Trophoblast cell (in vitro differentiated cells and primary cell): ENCODE results near the gene CCDC28B.
A peak's percentile ranks its signal among the peaks of the same experiment; 100 is the strongest.

Experiments used
- DNase-seq, 2 donors: peaks; one replicate each; pipeline ENCODE4 v3.0.0-alpha.2; 2016
- H2AFZ ChIP-seq: 2 replicates; pipeline ENCODE4 v1.6.1; 2013; ENCODE audit warnings: low read length, moderate library complexity, mild to moderate bottlenecking; ENCODE audit not compliant: insufficient read depth, poor library complexity
- H2AK5ac ChIP-seq: 2 replicates; pipeline ENCODE4 v1.6.1; 2013; ENCODE audit warnings: mild to moderate bottlenecking, low read length
- H2BK120ac ChIP-seq: 2 replicates; pipeline ENCODE4 v1.6.1; 2013; ENCODE audit warnings: low read length, mild to moderate bottlenecking, moderate library complexity; ENCODE audit not compliant: insufficient read depth, poor library complexity
- H2BK12ac ChIP-seq: 2 replicates; pipeline ENCODE4 v1.6.1; 2013; ENCODE audit warnings: mild to moderate bottlenecking, low read length, moderate library complexity
- H2BK5ac ChIP-seq: 2 replicates; pipeline ENCODE4 v1.6.1; 2013; ENCODE audit warnings: low read length, low read depth, moderate library complexity, mild to moderate bottlenecking; ENCODE audit not compliant: poor library complexity
- H3K14ac ChIP-seq: 2 replicates; pipeline ENCODE4 v1.6.1; 2013; ENCODE audit warnings: mild to moderate bottlenecking, low read length
- H3K18ac ChIP-seq: 2 replicates; pipeline ENCODE4 v1.6.1; 2013; ENCODE audit warnings: mild to moderate bottlenecking, low read length
- H3K23ac ChIP-seq: 2 replicates; pipeline ENCODE4 v1.6.1; 2013; ENCODE audit warnings: low read length
- H3K27ac ChIP-seq: 2 replicates; pipeline ENCODE4 v1.5.1; 2013; ENCODE audit warnings: low read depth, mild to moderate bottlenecking, inconsistent platforms, low read length, moderate library complexity
- H3K27me3 ChIP-seq: 2 replicates; pipeline ENCODE4 v1.6.1; 2013; ENCODE audit warnings: inconsistent platforms, mild to moderate bottlenecking, low read length, moderate library complexity; ENCODE audit not compliant: insufficient read depth
- H3K36me3 ChIP-seq, 2 experiments: 1 replicate in 1 of 2; 2 replicates in 1 of 2; pipeline ENCODE4 v1.6.1; 2013; ENCODE audit warnings: low read length in 2 of 2, mild to moderate bottlenecking in 2 of 2, moderate library complexity in 1 of 2; ENCODE audit not compliant: insufficient read depth in 2 of 2, control insufficient read depth in 1 of 2
- H3K4ac ChIP-seq: 2 replicates; pipeline ENCODE4 v1.6.1; 2013; ENCODE audit warnings: low read depth, mild to moderate bottlenecking, low read length, moderate library complexity
- H3K4me1 ChIP-seq, 2 experiments: 1 replicate in 1 of 2; 2 replicates in 1 of 2; pipeline ENCODE4 v1.6.1; 2013; ENCODE audit warnings: low read length in 2 of 2, mild to moderate bottlenecking in 2 of 2, moderate library complexity in 1 of 2; ENCODE audit not compliant: insufficient read depth in 2 of 2, control insufficient read depth in 1 of 2
- H3K4me2 ChIP-seq: 2 replicates; pipeline ENCODE4 v1.6.1; 2013; ENCODE audit warnings: inconsistent platforms, mild to moderate bottlenecking, low read length, moderate library complexity
- H3K4me3 ChIP-seq: 2 replicates; pipeline ENCODE4 v1.5.1; 2013; ENCODE audit warnings: mild to moderate bottlenecking, low read depth, low read length, inconsistent platforms
- H3K79me1 ChIP-seq: one replicate; pipeline ENCODE4 v1.6.1; 2013; ENCODE audit warnings: low read length
- H3K79me2 ChIP-seq: 2 replicates; pipeline ENCODE4 v1.6.1; 2013; ENCODE audit warnings: low read length, mild to moderate bottlenecking; ENCODE audit not compliant: control insufficient read depth, insufficient read depth, poor library complexity
- H3K9ac ChIP-seq: 2 replicates; pipeline ENCODE4 v1.6.1; 2013; ENCODE audit warnings: mild to moderate bottlenecking, low read length
- H3K9me3 ChIP-seq: 2 replicates; pipeline ENCODE4 v1.6.1; 2013; ENCODE audit warnings: low read depth, mild to moderate bottlenecking, control low read depth, inconsistent platforms, low read length; ENCODE audit not compliant: insufficient read depth
- H4K12ac ChIP-seq: 2 replicates; pipeline ENCODE4 v1.6.1; 2013; ENCODE audit warnings: low read depth, mild to moderate bottlenecking, low read length, moderate library complexity
- H4K8ac ChIP-seq: 2 replicates; pipeline ENCODE4 v1.6.1; 2013; ENCODE audit warnings: low read depth, mild to moderate bottlenecking, low read length, moderate library complexity
- H4K91ac ChIP-seq: one replicate; pipeline ENCODE4 v1.6.1; 2013; ENCODE audit warnings: low read depth, mild to moderate bottlenecking, low read length, moderate library complexity
- WGBS: extraction: QIAGEN DNeasy Blood & Tissue Kit; methylation state at CpG from one replicate; pipeline ENCODE4 v1.1.7; 2013; ENCODE audit warnings: missing lambda C conversion rate; ENCODE audit not compliant: insufficient read length, insufficient coverage; ENCODE audit errors: extremely low coverage; 5-methylcytosine and 5-hydroxymethylcytosine counted together

CCDC28B gene

GRCh38 chr1:32224285-32224684 lies 23.9 kb downstream of the CCDC28B start:
- Histone ChIP-seq H3K79me2 (peaks cover 11% of the 10 kb centered on the region), H4K91ac (no peak overlapping the region), H2AK5ac (no peak overlapping the region), H2BK12ac (no peak overlapping the region), H3K18ac (no peak overlapping the region), H3K79me1 (peaks cover 9% of the 10 kb centered on the region), H3K23ac (no peak overlapping the region), H4K8ac (no peak overlapping the region), H3K9ac (no peak overlapping the region), H3K27me3 (no peaks in the 10 kb centered on the region), H3K4me3 (no peak overlapping the region), H2BK5ac (no peak overlapping the region), H3K14ac (no peak overlapping the region), H2AFZ (no peak overlapping the region), H3K4me1 (peaks cover 7% of the 10 kb centered on the region in 2 experiments), H3K4ac (no peak overlapping the region), H3K36me3 (peaks cover 40 to 45% of the 10 kb centered on the region in 2 experiments), H2BK120ac (no peak overlapping the region), H4K12ac (no peak overlapping the region), H3K4me2 (no peak overlapping the region), H3K9me3 (peaks cover 1% of the 10 kb centered on the region), H3K27ac (no peak overlapping the region)
- DNase-seq: no peak
- no CpG with 5 or more reads among the region's 4 CpGs for WGBS

GRCh38 chr1:32228771-32229170 lies 28.4 kb downstream of the CCDC28B start:
- Histone ChIP-seq H3K14ac (no peak overlapping the region), H2AK5ac (no peak overlapping the region), H3K23ac (no peak overlapping the region), H3K9ac (no peak overlapping the region), H2BK120ac (no peak overlapping the region), H2BK12ac (no peak overlapping the region), H3K9me3 (peaks cover 1% of the 10 kb centered on the region), H4K91ac (no peak overlapping the region), H4K8ac (no peak overlapping the region), H3K4me2 (no peak overlapping the region), H3K4me3 (no peak overlapping the region), H3K4ac (no peak overlapping the region), H3K4me1 (no peaks in the 10 kb centered on the region), H3K27ac (no peak overlapping the region), H3K27me3 (no peaks in the 10 kb centered on the region), H3K79me1 (no peaks in the 10 kb centered on the region), H2BK5ac (no peak overlapping the region), H4K12ac (no peak overlapping the region), H3K79me2 (no peaks in the 10 kb centered on the region), H3K18ac (no peak overlapping the region), H2AFZ (no peak overlapping the region), H3K36me3 (peaks cover 47 to 62% of the 10 kb centered on the region in 2 experiments)
- DNase-seq: peak; percentile 70 to 81
- no CpG with 5 or more reads among the region's 3 CpGs for WGBS

- Histone ChIP-seq H3K79me2 (no peaks in the 10 kb centered on the region), H3K36me3 (peaks cover 25 to 46% of the 10 kb centered on the region in 2 experiments), H3K23ac (no peak overlapping the region), H2AK5ac (no peak overlapping the region), H4K91ac (no peak overlapping the region), H3K4me3 (no peak overlapping the region), H3K4me2 (no peak overlapping the region), H3K4me1 (peaks cover 0 to 3% of the 10 kb centered on the region in 2 experiments), H3K27ac (no peak overlapping the region), H3K9me3 (no peaks in the 10 kb centered on the region), H3K18ac (no peak overlapping the region), H2AFZ (no peak overlapping the region), H3K79me1 (no peaks in the 10 kb centered on the region), H4K12ac (no peak overlapping the region), H3K14ac (no peak overlapping the region), H2BK12ac (no peak overlapping the region), H3K27me3 (no peaks in the 10 kb centered on the region), H4K8ac (no peak overlapping the region), H2BK5ac (no peak overlapping the region), H3K9ac (no peak overlapping the region), H3K4ac (no peak overlapping the region), H2BK120ac (no peak overlapping the region)
- DNase-seq: no peak
- WGBS: no CpG with 5 or more reads among the region's 5 CpGs
Observed at GRCh38 chr1:32231843-32232432, 31.5 kb downstream of the CCDC28B start.

DNA sequence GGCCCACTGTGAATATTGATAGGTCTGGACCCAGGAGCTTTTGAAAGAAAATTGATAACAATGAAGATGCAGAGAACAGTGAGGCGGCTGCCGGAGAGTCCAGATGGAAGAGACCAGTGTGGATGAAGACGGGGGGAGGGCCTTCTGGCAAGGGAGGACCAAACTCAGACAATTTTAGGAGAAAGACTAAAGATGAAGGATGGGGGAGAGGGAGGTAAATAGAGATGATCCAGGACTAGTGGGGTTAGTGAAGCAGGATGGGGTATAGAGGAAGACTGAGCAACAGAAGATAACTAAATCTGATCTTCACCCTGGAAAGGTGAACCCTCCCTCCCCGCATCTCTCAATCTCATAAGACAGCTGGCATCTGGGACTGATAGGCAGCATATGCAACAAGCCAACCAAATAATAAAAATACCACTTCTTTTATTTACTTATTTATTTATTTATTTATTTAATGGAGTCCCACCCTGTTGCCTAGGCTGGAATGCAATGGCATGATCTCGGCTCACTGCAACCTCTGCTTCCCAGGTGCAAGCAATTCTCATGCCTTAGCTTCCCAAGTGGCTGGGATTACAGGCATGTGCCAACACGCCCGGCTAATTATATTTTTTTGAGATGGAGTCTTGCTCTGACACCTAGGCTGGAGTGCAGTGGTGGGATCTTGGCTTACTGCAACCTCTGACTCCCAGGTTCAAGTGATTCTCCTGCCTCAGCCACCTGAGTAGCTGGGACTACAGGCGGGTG lies 32.3 kb downstream of the CCDC28B start:
- Histone ChIP-seq H2BK5ac (no peak overlapping the region), H4K8ac (no peak overlapping the region), H3K79me1 (no peaks in the 10 kb centered on the region), H2BK12ac (no peak overlapping the region), H3K79me2 (no peaks in the 10 kb centered on the region), H3K18ac (no peak overlapping the region), H3K4me2 (no peak overlapping the region), H3K27ac (no peak overlapping the region), H3K4me3 (no peak overlapping the region), H3K9me3 (no peaks in the 10 kb centered on the region), H3K23ac (no peak overlapping the region), H3K36me3 (peaks cover 20 to 40% of the 10 kb centered on the region in 2 experiments), H3K9ac (no peak overlapping the region), H4K91ac (no peak overlapping the region), H3K27me3 (no peaks in the 10 kb centered on the region), H2AK5ac (no peak overlapping the region), H3K14ac (no peak overlapping the region), H2BK120ac (no peak overlapping the region), H3K4ac (no peak overlapping the region), H2AFZ (no peak overlapping the region), H3K4me1 (peaks cover 0 to 3% of the 10 kb centered on the region in 2 experiments), H4K12ac (no peak overlapping the region)
- WGBS: no CpG with 5 or more reads among the region's 8 CpGs
- no peak for DNase-seq
